Lung (tissue), 12 donors: ENCODE measurements around the gene NCOR1. TPM values are rescaled to one million over a fixed set of nuclear protein-coding genes. Genes with fewer than 3 reads are reported as not detected.

Source experiments
- ATAC-seq: fragments of 200-7000 bp; cut with Tn5 transposase; one replicate; pipeline ENCODE4 v1.9.1; 2020; ENCODE audit warnings: moderate number of reproducible peaks; ENCODE audit not compliant: insufficient read depth, low FRiP score
- DNase-seq, 3 donors: peaks; one replicate each; pipeline ENCODE4 v3.0.0-alpha.2; 2013 to 2017
- H3K27ac ChIP-seq, 2 donors: one replicate each; pipeline ENCODE4 v1.5.1; 2013; ENCODE audit warnings: mild to moderate bottlenecking in 2 of 2, moderate library complexity in 2 of 2, control low read depth in 1 of 2, inconsistent platforms in 1 of 2, low read depth in 1 of 2, low read length in 1 of 2
- H3K27me3 ChIP-seq, 3 donors: one replicate each; pipeline ENCODE4 v1.5.1; 2013; ENCODE audit warnings: low read length in 2 of 3; ENCODE audit not compliant: control insufficient read depth in 3 of 3, insufficient read depth in 3 of 3
- H3K36me3 ChIP-seq, 4 donors: one replicate each; pipeline ENCODE4 v1.5.1; 2013; ENCODE audit warnings: low read length in 4 of 4, mild to moderate bottlenecking in 1 of 4, moderate library complexity in 1 of 4; ENCODE audit not compliant: control insufficient read depth in 4 of 4, insufficient read depth in 4 of 4
- H3K4me1 ChIP-seq, 5 donors: one replicate each; pipeline ENCODE4 v1.5.1; 2013; ENCODE audit warnings: low read length in 5 of 5, mild to moderate bottlenecking in 2 of 5, moderate library complexity in 1 of 5; ENCODE audit not compliant: control insufficient read depth in 5 of 5, insufficient read depth in 5 of 5
- H3K4me3 ChIP-seq: one replicate; pipeline ENCODE4 v1.5.1; 2013; ENCODE audit warnings: mild to moderate bottlenecking, control low read depth, moderate library complexity
- H3K9ac ChIP-seq, 2 donors: one replicate each; pipeline ENCODE4 v1.5.1; 2013; ENCODE audit warnings: low read length in 2 of 2, control low read depth in 1 of 2; ENCODE audit not compliant: insufficient read depth in 1 of 2
- H3K9me3 ChIP-seq, 4 donors: one replicate each; pipeline ENCODE4 v1.5.1; 2013; ENCODE audit warnings: low read length in 3 of 4, mild to moderate bottlenecking in 1 of 4, moderate library complexity in 1 of 4; ENCODE audit not compliant: control insufficient read depth in 4 of 4, insufficient read depth in 3 of 4
- WGBS, 2 donors: extraction: QIAGEN DNeasy Blood & Tissue Kit; methylation state at CpG; one replicate each; pipeline ENCODE4 v1.1.7; 2013; 5-methylcytosine and 5-hydroxymethylcytosine counted together
- polyA plus RNA-seq, 2 donors: library from polyadenylated mRNA; stranded (reverse); fragments of 200-250 nt; gene quantifications; one replicate each; pipeline ENCODE4 v1.2.1, GENCODE V29; 2013
- total RNA-seq, 2 donors: library from RNA; depleted of rRNA in 1 of 2; stranded (reverse); fragments of >200 nt in 1 of 2; gene quantifications; one replicate each; pipeline ENCODE4 v1.2.1, GENCODE V29; 2014 to 2021
- TF ChIP-seq, protein P1 (sequence below): IDR thresholded peaks from 2 replicates; pipeline ENCODE4 v1.5.1; 2012; ENCODE audit warnings: mild to moderate bottlenecking; ENCODE audit errors: control extremely low read depth, extremely low read depth
- donor health status: control.
- donor health status: control.
- donor health status: Bipolar disorder and iron deficiency.
- donor health status: healthy.
- donor health status: DM: yes; HTN: yes; CAD: no.

The NCOR1 gene
- total and polyA plus RNA-seq, 4 donors: 31.9 to 201 (median 80.3) TPM

DNA sequence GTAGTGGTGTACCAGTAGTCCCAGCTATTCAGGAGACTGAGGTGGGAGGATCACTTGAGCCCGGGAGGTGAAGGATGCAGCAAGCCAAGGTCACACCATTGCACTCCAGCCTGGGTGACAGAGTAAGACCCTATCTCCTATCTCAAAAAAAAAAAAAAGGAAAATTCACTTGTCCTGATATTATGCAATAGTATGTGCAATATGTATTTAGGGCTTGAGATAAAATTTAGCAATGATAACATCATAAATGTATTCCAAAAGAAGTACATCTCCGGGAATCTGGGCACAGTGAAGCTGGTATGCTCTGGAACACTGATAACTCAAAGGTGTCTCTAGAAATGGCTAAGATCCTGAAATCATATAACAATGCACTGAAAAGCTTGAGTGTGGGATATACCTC is 74.5 kb downstream of the NCOR1 start:
- Histone ChIP-seq H3K27ac (no peak overlapping the region), H3K9ac (no peak overlapping the region), H3K4me1 (no peaks in the 10 kb centered on the region), H3K4me3 (no peak overlapping the region), H3K9me3 (no peaks in the 10 kb centered on the region), H3K36me3 (peaks cover 12 to 31% (median 22%) of the 10 kb centered on the region in 4 donors), H3K27me3 (no peaks in the 10 kb centered on the region)
- ATAC-seq (no peak), DNase-seq (no peak)
- TF ChIP-seq, protein P1, sequence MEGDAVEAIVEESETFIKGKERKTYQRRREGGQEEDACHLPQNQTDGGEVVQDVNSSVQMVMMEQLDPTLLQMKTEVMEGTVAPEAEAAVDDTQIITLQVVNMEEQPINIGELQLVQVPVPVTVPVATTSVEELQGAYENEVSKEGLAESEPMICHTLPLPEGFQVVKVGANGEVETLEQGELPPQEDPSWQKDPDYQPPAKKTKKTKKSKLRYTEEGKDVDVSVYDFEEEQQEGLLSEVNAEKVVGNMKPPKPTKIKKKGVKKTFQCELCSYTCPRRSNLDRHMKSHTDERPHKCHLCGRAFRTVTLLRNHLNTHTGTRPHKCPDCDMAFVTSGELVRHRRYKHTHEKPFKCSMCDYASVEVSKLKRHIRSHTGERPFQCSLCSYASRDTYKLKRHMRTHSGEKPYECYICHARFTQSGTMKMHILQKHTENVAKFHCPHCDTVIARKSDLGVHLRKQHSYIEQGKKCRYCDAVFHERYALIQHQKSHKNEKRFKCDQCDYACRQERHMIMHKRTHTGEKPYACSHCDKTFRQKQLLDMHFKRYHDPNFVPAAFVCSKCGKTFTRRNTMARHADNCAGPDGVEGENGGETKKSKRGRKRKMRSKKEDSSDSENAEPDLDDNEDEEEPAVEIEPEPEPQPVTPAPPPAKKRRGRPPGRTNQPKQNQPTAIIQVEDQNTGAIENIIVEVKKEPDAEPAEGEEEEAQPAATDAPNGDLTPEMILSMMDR: no peak
- WGBS, 2 donors: 89 to 95% methylated on average over 2 of the region's 2 CpGs

DNA sequence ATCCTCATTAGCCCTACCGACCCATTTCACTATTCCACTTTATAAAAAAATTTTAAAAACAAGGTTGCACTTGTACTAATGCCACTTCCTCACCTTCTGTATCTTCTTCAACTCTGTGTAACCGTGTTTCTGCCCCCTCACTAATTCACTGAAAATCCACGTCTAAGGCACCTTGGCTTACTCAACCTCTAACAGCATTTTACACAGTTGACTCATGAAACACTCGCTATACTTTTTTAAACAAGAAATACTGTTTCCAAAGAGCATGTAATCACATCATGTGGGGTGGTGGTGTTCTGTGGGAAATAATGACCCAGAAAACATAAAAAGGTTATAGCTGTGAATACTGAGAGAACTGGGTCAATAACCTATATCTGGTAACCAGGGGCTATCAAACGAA is 79.9 kb downstream of the NCOR1 start:
- no peak overlapping the region for H3K9ac ChIP-seq
- WGBS, 2 donors: 93% methylated on average over 5 of the region's 5 CpGs
- TF ChIP-seq, protein P1: no peak
- no peak overlapping the region for H3K27ac ChIP-seq
- DNase-seq (no peak), ATAC-seq (no peak)
- H3K36me3 ChIP-seq: peaks cover 16 to 34% (median 26%) of the 10 kb centered on the region in 4 donors
- no peaks in the 10 kb centered on the region for H3K9me3 ChIP-seq
- no peak overlapping the region for H3K4me3 ChIP-seq
- no peaks in the 10 kb centered on the region for H3K4me1 ChIP-seq
- no peaks in the 10 kb centered on the region for H3K27me3 ChIP-seq

DNA sequence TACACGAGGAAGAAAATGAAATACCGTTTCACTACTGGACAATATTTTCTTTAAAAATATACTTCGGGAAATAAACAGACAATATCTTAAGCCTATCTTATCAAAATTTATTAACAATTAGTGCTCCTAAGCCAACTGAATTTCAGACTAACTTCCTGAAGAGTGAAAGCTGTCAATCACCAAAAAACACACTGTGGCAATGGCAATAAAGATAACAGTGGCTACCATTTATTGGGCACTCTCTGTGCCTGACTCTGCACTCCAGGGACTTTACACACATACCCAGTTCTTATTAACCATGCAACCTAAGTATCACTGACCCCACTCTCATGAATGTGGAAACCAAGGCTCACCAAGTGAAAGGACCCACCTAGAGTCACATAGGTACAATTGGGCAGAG is 83.7 kb downstream of the NCOR1 start:
- H3K27ac ChIP-seq: no peak overlapping the region
- ATAC-seq: no peak
- 79 to 92% methylated on average over 3 of the region's 3 CpGs for WGBS, 2 donors
- peaks cover 14 to 31% (median 21%) of the 10 kb centered on the region in 4 donors for H3K36me3 ChIP-seq
- no peak overlapping the region for H3K9ac ChIP-seq
- no peaks in the 10 kb centered on the region for H3K9me3 ChIP-seq
- H3K27me3 ChIP-seq: no peaks in the 10 kb centered on the region
- peaks cover 0 to 5% (median 0%) of the 10 kb centered on the region in 5 donors for H3K4me1 ChIP-seq
- TF ChIP-seq, protein P1: no peak
- no peak for DNase-seq
- H3K4me3 ChIP-seq: no peak overlapping the region

DNA sequence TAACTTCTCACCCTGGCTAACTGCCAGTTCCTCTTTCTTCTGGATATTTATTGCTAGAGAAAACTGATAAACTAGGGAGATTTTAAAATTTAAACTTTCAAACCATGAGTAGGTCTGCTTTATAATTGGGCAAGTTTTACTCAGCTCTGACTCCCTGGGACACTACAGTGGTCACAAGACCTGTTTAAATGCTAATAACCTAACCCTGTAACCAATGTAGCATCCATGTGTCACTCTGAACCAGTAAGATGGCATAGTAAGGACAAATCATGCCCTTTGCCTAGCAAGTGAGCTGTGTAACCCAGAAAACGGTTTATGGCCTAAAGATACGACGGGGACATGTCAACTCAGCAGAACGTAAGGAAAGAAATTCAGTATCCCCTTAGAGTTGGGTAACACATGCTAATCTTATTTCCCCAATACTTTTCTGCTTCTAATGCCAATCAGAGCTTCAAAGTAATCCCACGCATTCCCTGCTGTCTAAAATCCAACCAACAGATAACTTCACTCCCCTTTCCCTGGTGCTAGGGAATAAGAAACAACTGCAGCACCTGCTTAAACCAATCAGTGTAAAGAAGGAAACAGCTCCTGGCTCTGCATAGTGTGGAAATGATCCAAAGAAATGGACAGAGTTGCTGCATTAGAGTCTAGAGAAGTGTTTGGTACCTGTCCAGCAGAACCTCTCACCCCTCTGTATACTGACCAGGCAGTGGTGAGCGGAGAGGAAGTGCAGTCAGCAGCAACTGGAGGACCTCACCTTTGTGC is 85.7 kb downstream of the NCOR1 start:
- Histone ChIP-seq H3K4me1 (peaks cover 0 to 5% (median 0%) of the 10 kb centered on the region in 5 donors), H3K4me3 (no peak overlapping the region), H3K27ac (no peak overlapping the region), H3K9ac (no peak overlapping the region), H3K27me3 (no peaks in the 10 kb centered on the region), H3K36me3 (peaks cover 9 to 27% (median 13%) of the 10 kb centered on the region in 4 donors), H3K9me3 (no peaks in the 10 kb centered on the region)
- TF ChIP-seq, protein P1: no peak
- DNase-seq: no peak
- 85 to 91% methylated on average over 6 of the region's 6 CpGs for WGBS, 2 donors
- ATAC-seq: no peak
